Measurements from ENCODE around the gene P4HA3.

P4HA3 gene

DNA sequence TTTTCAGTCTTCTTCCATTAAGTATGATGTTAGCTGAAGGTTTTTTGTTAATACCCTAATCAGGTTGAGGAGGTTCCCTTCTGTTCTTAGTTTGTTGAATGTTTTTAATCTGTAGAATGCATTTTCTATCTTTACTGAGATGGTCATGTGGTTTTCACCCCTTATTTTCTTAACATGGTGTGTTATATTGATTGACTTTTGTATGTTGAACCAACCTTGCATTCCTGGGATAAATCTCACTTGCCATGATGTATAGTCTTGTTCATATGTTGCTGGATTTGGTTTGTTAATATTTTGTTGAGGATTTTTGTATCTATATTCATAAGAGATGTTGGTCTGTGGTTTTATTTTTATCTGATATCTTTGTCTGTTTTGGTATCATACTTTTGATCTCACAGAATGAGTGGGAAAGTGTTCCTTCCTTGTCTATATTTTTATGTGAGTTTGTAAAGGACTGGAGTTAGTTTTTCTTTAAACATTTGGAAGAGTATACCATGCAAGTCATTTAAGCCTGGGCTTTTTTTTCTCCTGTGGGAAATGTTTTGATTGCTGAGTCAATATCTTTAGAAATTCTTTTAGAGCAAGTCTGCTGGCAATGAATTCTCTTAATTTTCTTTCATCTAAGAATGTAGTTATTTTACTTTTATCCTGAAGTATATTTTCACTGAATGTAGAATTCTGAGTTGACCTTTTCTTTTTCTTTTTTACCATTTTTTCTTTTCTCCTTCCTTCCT, 5.5 kb upstream of the P4HA3 start:
- DNase-seq = no peak

DNA sequence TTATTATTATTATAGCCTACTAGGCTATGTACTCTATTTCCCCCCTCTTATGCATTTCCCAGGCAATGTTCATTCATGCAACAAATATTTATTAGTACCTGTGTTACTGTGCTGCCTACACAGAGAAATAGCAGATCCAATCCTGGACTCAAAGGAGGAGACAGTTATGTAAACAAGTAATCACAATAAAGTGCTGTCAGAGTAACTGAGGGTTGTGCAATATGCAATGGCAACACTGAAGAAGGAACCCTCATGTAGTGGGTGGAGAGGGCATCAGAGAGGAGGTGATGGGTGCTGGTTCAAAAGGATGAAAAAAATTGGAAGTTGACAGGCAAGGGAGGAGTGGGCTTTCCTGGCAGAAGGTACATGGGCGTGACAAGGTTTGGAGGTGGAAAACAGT, 886 bp upstream of the P4HA3 start:
- DNase-seq = no peak

DNA sequence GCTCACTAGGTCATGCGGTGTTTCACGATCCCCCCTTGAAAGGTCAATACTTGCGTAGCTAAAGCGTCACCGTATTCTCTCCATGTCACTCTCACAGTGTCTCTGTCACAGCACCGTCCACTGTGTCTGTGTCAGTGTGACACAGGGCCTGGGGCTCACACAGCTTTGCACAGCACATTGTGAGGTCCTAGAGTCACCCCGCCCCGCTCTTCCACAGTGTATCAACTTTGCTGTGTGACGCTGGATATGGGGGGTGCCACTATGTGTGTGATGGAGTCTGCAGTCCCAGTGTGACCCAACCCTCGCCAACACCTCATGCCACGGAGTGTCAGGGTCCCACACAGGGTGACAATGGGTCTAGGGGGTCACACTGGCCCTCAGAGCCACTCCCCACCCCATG, 583 bp downstream of the P4HA3 start:
- no peak for DNase-seq

DNA sequence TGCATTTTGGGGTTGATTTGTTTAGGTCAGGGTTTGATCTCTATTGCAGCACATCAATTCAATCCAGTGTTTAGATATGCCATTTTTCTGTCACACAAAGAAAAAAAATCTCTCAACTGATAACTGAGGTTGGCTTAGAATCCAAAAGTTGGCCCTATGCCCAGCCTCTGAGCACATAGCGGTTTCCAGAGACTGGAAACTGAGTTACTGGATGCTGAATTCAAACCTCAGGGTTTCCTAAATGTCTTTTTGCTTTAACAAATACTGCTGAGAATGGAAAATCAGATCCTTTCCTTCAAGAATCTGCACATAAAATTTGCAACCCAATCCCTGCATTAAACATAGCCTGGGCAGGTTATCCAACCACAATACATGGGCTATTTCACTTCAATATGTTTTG, 4.0 kb downstream of the P4HA3 start:
- no peak for DNase-seq

DNA sequence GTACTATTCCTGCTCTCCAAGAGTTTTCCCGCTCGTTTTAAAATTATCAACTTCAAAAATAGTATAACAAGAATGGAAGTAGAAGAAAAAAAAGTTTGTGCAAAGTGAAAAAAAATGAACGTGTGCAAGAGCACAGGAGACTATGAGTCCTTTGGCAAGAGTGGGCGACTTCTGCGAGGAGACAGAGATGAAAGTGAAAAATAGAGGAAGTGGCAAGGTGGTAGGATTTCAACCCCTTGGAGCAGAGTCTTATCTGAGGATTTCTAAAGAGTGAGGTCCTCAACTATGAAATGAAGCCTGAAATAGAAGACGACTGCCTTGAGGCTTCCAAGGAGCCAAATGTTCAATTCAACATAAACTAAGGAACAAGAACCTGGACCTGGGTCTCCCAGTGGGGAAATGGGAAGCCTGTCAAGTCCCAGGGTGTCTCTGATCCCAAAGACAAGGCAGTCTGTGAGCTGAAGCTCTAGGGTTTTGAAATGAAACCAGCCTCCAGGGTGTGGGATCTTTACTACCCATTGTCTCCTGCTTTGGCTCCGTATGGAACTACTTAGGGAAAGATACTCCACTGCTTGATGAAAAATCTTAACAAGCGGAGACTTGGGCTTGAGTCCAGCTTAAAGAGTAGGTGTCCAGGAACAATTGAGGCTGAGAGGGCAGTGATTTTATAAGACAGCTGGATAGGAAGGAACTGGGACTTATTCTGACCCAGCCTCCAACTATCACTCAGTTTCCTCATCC, 4.8 kb downstream of the P4HA3 start:
- DNase-seq = no peak

DNA sequence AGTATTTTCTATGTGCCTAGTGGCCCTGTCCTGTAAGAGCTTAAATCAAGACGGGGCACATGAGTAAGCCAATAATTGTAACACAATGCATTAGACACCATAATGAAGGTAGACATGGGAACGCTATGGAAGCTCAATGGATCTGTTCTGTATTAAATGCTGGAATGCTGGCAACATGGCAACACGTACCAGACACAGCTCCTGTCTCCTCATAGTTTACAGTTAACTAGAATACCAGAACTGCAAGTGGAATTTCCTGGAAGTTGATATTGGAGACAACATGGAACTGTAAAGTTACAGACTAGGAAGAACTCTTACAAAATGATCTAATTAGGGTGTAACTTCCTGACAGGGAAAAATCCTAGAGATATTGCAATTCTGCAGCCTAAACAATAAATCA, 12.4 kb downstream of the P4HA3 start:
- no peak for DNase-seq

DNA sequence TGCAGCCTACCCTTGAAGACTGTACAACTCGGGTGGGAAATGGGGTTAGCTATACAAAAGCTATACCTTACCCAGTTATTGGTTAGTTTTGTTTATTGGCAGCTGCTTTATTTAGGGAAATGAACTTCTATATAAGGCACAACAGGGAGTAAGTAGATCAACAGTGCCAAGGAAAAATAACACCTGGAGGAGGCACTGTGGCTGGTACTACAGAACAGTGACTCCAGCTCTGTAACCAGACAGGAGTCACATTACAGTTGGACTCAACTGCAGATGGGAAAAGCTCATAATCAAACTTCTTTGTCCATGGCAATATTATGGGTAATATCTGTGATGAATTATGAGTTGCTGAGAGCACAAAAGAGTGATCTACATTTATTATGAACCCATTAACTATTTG, 14.0 kb downstream of the P4HA3 start:
- DNase-seq = no peak

DNA sequence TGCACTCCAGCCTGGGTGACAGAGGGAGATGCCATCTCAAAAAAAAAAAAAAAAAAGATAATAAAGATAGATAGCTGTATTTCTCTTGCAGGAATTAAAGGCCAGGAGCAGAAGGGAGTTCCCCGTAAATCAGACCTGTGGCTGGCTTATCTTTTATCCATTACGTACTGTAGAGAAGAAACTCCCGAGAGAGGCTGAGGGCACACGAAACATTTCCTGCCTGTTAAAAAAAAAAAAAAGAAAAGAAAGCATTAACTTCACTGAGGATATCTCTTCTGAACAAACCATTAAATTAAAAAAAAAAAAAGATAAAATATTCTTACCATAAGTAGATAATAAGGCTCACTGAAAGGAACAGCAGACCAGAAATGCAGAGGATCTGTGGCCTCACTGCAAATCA, 22.5 kb downstream of the P4HA3 start:
- DNase-seq = no peak

DNA sequence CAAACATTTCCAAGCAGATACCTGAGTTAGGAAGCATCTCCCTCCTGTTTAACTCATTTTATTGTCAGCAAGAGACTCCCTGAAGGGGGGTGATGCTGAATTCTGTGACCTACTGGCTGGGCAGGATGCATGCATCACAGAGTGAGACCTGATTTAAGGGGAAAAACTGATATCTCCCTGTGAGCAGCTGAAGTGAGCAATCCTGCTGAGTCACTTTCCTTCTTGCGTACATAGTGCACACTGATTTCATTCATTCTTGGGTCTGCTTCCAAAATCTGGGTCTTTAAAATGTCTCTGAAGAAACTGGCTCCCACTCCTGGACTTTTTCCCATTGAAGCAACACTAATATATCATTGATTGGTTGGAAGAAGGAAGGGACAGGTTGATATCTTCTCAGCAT, 23.3 kb downstream of the P4HA3 start:
- peak; percentile 48 for DNase-seq

DNA sequence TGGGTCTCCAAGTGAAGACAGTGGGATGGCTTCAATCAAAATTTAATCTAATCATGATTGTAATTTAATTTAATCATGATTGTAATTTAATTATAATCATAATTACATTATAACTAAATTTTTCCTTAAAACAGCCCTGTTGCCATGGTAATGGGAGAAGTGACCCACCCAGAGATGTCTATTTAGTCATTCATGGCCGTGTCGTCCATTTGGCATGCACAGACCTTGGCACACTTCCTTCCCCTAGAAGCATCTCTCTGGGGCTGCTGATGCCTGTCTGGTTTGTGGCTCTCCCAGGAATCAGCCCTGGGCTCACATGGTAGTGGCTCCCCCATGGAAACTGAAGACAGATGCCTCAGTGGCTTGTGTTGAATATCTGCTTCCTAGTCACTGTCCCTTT, 27.0 kb downstream of the P4HA3 start:
- DNase-seq = no peak

DNA sequence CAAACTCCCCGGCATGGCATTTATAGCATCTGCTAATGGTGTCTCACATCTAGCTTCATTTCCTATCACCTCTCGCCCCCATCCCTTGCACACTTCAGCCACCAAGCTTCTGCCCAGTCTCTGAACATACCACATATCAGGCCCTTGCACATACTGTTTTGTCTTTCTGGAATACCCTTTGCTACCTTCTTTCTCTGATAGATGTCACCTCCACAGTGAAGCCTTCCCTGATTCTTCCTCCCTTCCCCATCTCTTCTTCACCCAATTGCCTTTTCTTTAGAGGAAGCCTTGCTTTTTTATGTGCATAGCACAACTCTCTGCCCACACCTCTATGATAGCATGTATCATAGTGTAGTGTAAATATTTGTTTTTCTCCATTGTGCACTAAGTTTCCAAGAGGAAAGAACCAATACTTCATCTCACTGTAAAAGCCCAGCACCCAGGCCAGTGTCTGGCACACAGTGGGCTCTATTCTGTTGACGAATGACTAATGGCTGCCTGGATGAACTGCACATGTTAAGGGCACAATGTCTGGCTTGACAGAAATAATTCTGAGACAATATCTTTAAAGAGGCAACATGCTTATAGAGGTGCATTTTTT, 27.8 kb downstream of the P4HA3 start:
- DNase-seq = no peak

DNA sequence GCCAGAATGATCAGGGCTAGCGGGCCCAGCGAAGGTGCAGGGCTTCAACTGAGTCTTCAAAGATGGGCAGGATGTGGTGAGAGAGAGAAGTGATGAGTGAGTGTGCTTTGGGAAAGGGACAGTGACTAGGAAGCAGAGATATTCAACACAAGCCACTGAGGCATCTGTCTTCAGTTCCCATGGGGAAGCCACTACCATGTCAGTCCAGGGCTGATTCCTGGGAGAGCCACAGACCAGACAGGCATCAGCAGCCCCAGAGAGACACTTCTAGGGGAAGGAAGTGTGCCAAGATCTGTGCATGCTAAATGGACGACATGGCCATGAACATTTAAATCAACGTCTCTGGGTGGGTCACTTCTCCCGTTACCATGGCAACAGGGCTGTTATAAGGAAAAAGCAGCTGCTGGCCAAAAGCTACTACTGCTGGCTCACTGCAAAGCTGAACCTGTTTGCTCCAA, 28.5 kb downstream of the P4HA3 start:
- no peak for DNase-seq

DNA sequence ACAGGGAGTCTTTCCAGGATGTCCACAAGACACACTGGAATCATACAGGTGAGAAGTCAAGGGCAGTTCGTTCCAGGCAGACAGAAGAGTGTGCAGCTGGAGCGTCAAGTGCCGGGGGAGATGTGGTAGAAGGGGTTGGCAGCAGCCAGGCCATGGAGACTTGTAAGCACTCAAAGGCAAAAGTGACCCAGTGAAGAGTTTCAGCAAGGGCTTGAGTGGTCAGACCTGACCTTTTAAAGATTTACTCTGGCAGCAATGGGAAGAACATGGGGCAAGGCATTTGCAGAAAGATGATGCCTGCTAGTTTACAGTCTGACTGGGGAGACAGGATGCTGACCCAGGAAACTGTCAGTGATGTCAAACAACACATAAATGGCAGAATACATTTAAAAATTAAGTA, 29.0 kb downstream of the P4HA3 start:
- DNase-seq = no peak

DNA sequence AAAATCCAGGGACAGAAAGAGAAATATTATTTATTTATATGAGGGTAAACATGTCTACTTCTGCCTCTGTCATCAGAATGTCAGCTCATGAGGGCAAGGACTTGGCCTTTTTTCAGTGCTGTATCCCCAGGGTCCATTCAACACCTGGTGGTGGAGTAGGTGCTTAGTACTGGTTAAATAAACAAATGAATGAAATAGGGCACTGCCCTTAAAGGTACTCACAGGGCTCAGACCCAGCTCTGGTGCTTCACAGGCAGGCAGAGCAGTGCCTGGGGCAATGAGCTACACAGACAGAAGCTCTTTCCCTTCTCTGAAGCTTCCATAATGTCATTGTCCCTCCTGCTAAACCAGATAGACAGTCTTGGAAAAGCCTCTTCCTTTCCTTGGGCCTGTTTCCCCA, 30.9 kb downstream of the P4HA3 start:
- DNase-seq = no peak

DNA sequence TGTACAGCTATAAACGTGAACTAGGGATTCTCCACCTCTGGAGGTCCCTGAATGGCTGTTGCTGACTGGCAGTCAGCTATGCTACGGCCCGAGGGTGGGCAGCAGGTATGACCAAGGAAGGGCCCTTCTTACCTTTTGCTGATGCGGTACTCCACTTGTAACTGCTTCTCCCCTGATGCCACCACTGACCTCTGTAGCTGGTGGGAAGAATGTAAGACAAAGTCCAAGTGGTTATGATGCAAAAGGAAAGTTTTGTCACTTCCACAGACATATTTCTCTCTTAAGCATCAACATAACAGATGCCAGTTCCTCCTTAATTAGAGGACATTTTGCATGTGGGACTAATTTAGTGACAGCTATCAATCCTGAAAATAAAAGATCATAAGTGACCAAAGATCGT, 32.2 kb downstream of the P4HA3 start:
- no peak for DNase-seq

DNA sequence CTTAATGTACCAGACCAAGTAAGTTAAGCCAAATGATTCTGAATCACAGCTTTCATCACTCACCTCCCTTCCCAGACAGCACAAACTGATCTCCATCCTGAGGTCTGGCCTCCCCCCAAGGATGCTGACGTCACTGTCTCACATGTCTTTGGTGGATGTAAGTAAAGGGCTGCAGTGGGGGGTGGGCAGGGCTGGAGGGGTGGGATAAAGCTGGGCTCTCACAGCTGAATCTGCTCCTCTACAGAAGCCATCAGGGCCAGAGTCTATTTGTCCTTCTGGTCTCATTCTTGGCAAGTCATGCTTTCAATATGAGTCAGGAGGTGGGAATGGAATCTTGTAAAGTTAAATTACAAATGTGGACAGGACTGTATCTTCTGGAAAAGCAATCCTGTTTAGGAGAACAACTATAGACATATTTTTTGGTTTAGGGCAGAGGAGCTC, 32.7 kb downstream of the P4HA3 start:
- no peak for DNase-seq

DNA sequence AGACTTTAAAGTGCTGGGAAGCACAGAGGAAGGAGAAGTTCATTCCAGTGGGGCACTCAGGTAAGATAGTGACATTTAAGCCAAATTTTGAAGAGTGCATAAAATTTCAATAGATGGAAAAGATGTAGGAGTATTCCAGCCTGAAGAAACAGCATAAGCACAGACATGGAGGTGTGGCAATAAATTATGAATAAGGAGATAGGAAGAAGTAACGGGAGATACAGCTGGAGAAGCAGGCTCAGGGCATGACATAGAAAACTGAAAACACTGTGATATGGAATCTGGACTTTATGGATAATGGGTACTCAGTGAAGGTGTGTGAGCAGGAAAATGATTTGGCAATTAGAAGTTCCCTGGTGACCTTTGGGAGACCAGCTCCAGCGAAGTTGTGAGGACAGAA, 33.3 kb downstream of the P4HA3 start:
- no peak for DNase-seq

DNA sequence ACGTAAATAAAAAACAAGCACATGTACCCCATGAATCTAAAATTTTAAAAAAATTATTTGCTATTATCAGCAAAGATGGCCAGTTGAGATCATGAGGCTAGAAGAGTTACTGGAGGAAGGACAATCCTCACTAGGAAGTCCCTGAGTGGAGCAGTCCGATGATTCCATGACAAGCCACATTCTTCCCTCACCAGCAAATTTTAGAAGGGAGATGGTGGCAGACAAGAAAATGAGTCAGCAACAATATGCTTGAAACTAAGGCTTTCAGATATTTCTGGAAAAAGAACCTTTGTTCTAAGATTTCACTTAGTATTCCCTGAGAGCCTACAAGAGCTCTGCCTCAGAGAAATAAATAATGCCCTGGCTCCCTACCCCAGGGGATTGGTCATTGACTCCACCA, 34.9 kb downstream of the P4HA3 start:
- DNase-seq = no peak

DNA sequence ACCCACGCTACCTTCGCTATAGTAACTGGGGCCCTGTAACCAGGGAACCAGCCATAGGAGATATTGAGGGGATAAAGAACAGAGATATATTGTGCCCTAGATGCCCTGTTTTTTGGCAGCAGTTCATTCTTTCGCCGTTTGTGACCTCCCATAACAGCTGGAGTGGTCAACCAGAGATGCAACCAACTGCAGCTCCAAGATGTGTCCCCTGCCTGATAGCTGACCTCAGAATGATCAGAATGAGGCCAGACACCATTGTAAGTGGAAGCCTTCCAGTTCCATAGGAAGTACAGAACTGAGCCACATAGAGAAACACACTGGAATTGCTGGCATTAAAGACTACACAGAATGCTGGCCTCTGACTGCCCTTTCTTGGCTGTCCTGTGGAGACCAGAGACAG, 39.2 kb downstream of the P4HA3 start:
- no peak for DNase-seq

DNA sequence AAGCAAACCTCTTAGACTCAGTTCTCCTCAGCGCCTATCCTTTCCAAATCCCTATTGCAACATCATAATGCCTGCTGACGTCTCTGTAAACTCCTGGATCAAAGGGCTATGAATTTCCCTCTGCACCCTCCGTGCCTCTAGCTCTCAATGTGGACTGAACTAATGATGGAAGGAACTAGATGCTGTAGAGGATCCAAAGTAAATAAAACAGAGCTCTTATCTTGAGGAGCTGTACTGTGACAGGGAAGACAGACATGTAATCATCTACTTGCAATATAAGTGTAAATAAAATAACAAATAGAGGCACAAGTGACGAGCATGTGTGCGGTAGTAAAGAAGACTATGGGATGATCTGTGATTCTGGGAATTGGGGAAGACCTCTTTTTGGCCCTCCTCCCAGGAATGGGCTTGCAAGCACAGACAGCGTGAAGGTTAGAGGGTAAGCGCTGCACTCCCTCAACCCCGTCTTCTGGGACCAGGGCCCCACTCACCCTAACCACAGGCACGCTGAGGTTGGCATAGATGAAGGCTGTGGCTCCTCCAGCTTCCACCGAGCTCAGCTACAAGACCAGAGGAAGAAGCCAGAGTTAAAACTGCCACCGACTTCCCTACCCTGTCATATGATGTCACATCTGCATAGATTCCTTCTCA, 42.2 kb downstream of the P4HA3 start:
- DNase-seq = no peak

DNA sequence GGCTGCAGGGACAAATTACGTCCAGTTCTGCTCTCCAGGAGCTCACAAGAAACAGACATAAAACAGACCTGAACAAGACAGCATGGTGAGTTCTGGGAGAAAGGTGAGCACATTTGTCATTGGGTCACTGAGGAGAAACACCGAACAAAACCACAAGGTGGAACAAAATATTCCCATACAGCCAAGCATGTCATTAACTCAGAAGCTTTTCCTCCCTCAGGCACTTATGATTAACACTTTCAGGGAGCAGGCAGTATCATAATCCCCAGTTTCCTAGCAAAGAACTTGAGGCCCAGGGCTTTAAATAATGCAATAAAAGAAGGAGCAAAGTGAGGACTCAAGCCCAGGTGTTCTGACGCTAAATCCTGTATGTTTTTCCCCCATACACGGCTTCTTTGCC, 43.0 kb downstream of the P4HA3 start:
- DNase-seq = no peak

DNA sequence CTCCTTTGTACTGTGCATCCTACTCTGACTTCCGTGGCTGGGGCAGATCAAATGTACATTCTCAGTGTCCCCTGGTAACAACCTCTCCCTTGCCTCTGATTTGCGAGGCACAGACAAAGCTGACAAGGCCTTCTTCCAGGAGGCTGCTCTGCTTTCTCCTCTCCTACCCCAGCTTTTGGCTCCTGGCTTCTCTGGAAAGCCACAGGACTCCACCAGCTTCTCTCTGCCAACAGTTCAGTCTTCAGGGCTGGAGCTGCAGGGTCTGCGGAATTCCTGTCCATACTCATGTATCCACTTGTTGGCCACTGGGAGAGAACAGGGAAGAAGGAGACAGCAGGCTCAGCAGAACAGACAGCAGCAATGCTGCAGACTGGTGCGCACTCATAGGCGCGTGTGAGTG, 44.4 kb downstream of the P4HA3 start:
- no peak for DNase-seq

DNA sequence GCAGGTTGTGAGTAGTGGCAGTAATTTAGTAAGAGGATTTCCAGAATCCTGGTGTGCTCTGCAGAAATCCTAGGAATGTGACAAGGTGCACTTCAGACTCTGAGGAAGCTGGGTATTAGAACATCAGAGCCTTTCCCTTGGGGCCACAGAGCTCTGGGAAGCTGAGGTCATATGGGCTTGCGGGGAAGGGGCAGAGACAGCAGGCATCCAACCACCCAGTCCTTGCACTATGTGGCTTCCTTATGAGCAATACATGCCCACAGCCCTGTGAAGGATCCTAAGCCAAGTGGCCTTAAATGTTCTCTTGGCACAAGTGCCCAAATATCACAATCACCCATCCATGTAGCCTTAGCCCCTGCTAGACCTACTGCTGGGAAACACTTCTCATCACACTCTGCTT, 46.2 kb downstream of the P4HA3 start:
- no peak for DNase-seq

DNA sequence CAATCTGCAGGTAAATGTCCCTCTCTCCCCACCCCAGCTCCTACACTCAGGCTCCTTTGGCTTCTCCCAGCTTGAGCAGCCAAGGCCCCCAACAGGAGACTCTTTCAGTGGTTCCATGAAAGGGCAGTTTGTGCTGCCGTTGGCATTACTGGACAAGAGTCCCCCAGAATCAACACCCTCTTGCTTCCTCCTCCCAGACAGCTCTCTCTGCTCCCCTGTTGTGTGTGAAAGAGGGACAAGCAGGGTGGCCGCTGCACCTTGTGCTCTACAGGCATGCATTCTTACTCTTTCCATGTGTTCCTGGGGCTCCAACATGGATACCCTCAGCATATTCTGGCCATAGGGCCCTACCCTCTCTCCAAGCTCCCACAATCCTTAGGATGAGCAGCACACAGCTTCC, 48.7 kb downstream of the P4HA3 start:
- no peak for DNase-seq

Measured in 8988T (cell line).